ENCODE results near the gene LRRC45. TPM values are rescaled to one million over a fixed set of nuclear protein-coding genes. Genes with fewer than 3 reads are reported as not detected.

Gene LRRC45
- total RNA-seq, 4 donors from 2014 or later, result 0.29 to 14.2 (median 5.3) TPM

GRCh38 chr17:82001571-82002056, 21.5 kb upstream of the LRRC45 start:
- no peaks in the 10 kb centered on the region for H3K9me3 ChIP-seq
- peaks cover 8 to 15% of the 10 kb centered on the region in 2 donors for H3K4me1 ChIP-seq
- no peak for DNase-seq
- H3K27me3 ChIP-seq, result no peaks in the 10 kb centered on the region
- intact Hi-C loops (cut with DNase I; ENCODE audit: low total_unique reads), result no loop called here
- H3K27ac ChIP-seq, result no peak overlapping the region
- no peak for TF ChIP-seq CTCF (IDR thresholded peaks at IDR 0.05)
- no peak for TF ChIP-seq POLR2A (IDR thresholded peaks at IDR 0.05)
- H3K4me3 ChIP-seq, result no peak overlapping the region
- no peaks in the 10 kb centered on the region for H3K36me3 ChIP-seq

GRCh38 chr17:82003411-82004381, 19.4 kb upstream of the LRRC45 start:
- intact Hi-C loops (cut with DNase I; ENCODE audit: low total_unique reads), result no loop called here
- peak overlapping the region in 1 of 2 donors; percentile 6 for H3K4me3 ChIP-seq
- H3K27ac ChIP-seq, result peak overlapping the region; percentile 67 to 72
- H3K4me1 ChIP-seq, result peaks cover 8 to 15% of the 10 kb centered on the region in 2 donors
- H3K27me3 ChIP-seq, result no peaks in the 10 kb centered on the region
- no peaks in the 10 kb centered on the region for H3K9me3 ChIP-seq
- no peaks in the 10 kb centered on the region for H3K36me3 ChIP-seq
- DNase-seq, result peak; percentile 87 to 88
- TF ChIP-seq CTCF (IDR thresholded peaks at IDR 0.05), result peak in 1 of 4 experiments; percentile 8
- TF ChIP-seq POLR2A (IDR thresholded peaks at IDR 0.05), result no peak

- H3K27me3 ChIP-seq, result no peaks in the 10 kb centered on the region
- intact Hi-C loops (cut with DNase I; ENCODE audit: low total_unique reads), result no loop called here
- no peaks in the 10 kb centered on the region for H3K9me3 ChIP-seq
- TF ChIP-seq CTCF (IDR thresholded peaks at IDR 0.05), result no peak
- TF ChIP-seq POLR2A (IDR thresholded peaks at IDR 0.05), result no peak
- no peak overlapping the region for H3K4me3 ChIP-seq
- no peaks in the 10 kb centered on the region for H3K36me3 ChIP-seq
- H3K4me1 ChIP-seq, result peaks cover 8 to 15% of the 10 kb centered on the region in 2 donors
- peak overlapping the region; percentile 67 to 72 for H3K27ac ChIP-seq
- no peak for DNase-seq
These were observed 18.3 kb upstream of the LRRC45 start for GRCh38 chr17:82004517-82005455.

- Histone ChIP-seq H3K4me3 (no peak overlapping the region), H3K36me3 (no peaks in the 10 kb centered on the region), H3K27me3 (no peaks in the 10 kb centered on the region), H3K9me3 (no peaks in the 10 kb centered on the region), H3K4me1 (peaks cover 8 to 15% of the 10 kb centered on the region in 2 donors), H3K27ac (no peak overlapping the region)
- intact Hi-C loops (cut with DNase I; ENCODE audit: low total_unique reads), result no loop called here
- TF ChIP-seq CTCF (IDR thresholded peaks at IDR 0.05), result no peak
- no peak for TF ChIP-seq POLR2A (IDR thresholded peaks at IDR 0.05)
- DNase-seq, result no peak
These were observed 17.3 kb upstream of the LRRC45 start for GRCh38 chr17:82005701-82006348.

Measured in uterus (tissue), 4 donors.